HepG2 (cell line): ENCODE measurements around the gene MEI1. TPM values are rescaled to one million over a fixed set of nuclear protein-coding genes. Genes with fewer than 3 reads are reported as not detected.

Experiments
- ARNT2 ChIP-seq: sonication (generic); formaldehyde crosslinking; IDR thresholded peaks from 2 replicates; pipeline ENCODE4 v1.8.0; 2022; ENCODE audit warnings: mild to moderate bottlenecking, low read depth, missing genetic modification reagents, moderate library complexity
- CSRNP2 ChIP-seq: sonication (generic); formaldehyde crosslinking; conservative IDR thresholded peaks from 2 replicates; pipeline ENCODE4 v1.8.0; 2022; ENCODE audit warnings: low read depth, missing genetic modification reagents
- HNRNPLL ChIP-seq: fragments of 200-400 bp; formaldehyde crosslinking; IDR thresholded peaks from 2 replicates; pipeline ENCODE4 v1.6.1; 2017; ENCODE audit warnings: mild to moderate bottlenecking, low read depth, low read length; ENCODE audit not compliant: poor library complexity, severe bottlenecking
- HOXA9 ChIP-seq: sonication (generic); formaldehyde crosslinking; IDR thresholded peaks from 2 replicates; pipeline ENCODE4 v1.8.1; 2022; ENCODE audit warnings: missing genetic modification reagents, mild to moderate bottlenecking, moderate library complexity, borderline replicate concordance
- KDM4B ChIP-seq: sonication (generic); formaldehyde crosslinking; IDR thresholded peaks from 2 replicates; pipeline ENCODE4 v1.4.0; 2020; ENCODE audit warnings: missing genetic modification reagents
- MBD4 ChIP-seq: IDR thresholded peaks from 2 replicates; pipeline ENCODE4 v1.6.1; 2012; ENCODE audit warnings: low read length, inconsistent platforms, borderline replicate concordance
- SNAPC5 ChIP-seq: sonication (generic); formaldehyde crosslinking; IDR thresholded peaks from 2 replicates; pipeline ENCODE4 v1.8.1; 2023; ENCODE audit warnings: mild to moderate bottlenecking, missing genetic modification reagents, borderline replicate concordance
- STAT5B ChIP-seq: sonication (generic); formaldehyde crosslinking; IDR thresholded peaks from 2 replicates; pipeline ENCODE4 v1.4.0; 2020; ENCODE audit warnings: missing genetic modification reagents
- SUZ12 ChIP-seq: fragments of 150-350 bp; IDR thresholded peaks from 2 replicates; pipeline ENCODE4 v1.6.1; 2014; ENCODE audit warnings: low read depth, low read length
- TOPORS ChIP-seq: sonication (generic); formaldehyde crosslinking; IDR thresholded peaks from 2 replicates; pipeline ENCODE4 v1.8.0; 2023; ENCODE audit warnings: mild to moderate bottlenecking, missing genetic modification reagents
- ZNF282 ChIP-seq: fragments of 450-650 bp; IDR thresholded peaks from 2 replicates; pipeline ENCODE4 v1.6.1; 2018; ENCODE audit not compliant: partially characterized antibody
- ZNF451 ChIP-seq: sonication (generic); formaldehyde crosslinking; IDR thresholded peaks from 2 replicates; pipeline ENCODE4 v1.5.0; 2020; ENCODE audit warnings: mild to moderate bottlenecking, missing genetic modification reagents
- ZNF510 ChIP-seq: sonication (generic); formaldehyde crosslinking; IDR thresholded peaks from 2 replicates; pipeline ENCODE4 v1.4.0; 2020; ENCODE audit warnings: low read depth, mild to moderate bottlenecking, missing genetic modification reagents
- ZNF512B ChIP-seq: sonication (generic); formaldehyde crosslinking; IDR thresholded peaks from 2 replicates; pipeline ENCODE4 v1.5.1; 2020; ENCODE audit warnings: missing genetic modification reagents, mild to moderate bottlenecking, borderline replicate concordance
- ZNF569 ChIP-seq: sonication (generic); formaldehyde crosslinking; IDR thresholded peaks from 2 replicates; pipeline ENCODE4 v1.5.0; 2020; ENCODE audit warnings: mild to moderate bottlenecking, missing genetic modification reagents, moderate library complexity, borderline replicate concordance
- ZNF577 ChIP-seq: sonication (generic); formaldehyde crosslinking; IDR thresholded peaks from 2 replicates; pipeline ENCODE4 v1.4.0; 2020; ENCODE audit warnings: mild to moderate bottlenecking, low read depth, missing genetic modification reagents, borderline replicate concordance
- ZNF709 ChIP-seq: sonication (generic); formaldehyde crosslinking; IDR thresholded peaks from 2 replicates; pipeline ENCODE4 v1.5.0; 2020; ENCODE audit warnings: mild to moderate bottlenecking, missing genetic modification reagents
- ZNF768 ChIP-seq: sonication (generic); formaldehyde crosslinking; IDR thresholded peaks from 2 replicates; pipeline ENCODE4 v1.4.0; 2020; ENCODE audit warnings: missing genetic modification reagents
- ZNF841 ChIP-seq: sonication (generic); formaldehyde crosslinking; IDR thresholded peaks from 2 replicates; pipeline ENCODE4 v1.8.1; 2023; ENCODE audit warnings: missing genetic modification reagents, borderline replicate concordance
- polyA plus RNA-seq, 8 experiments: library from polyadenylated mRNA; depleted of rRNA in 3 of 8; stranded (reverse) in 7 of 8; unstranded in 1 of 8; fragments of >200 nt; fragmentation: Illumina TruSeq in 4 of 8; extraction: Trizol in 4 of 8; gene quantifications; 2 replicates each; pipeline versions ENCODE4 v1.2.1 to v1.2.3, GENCODE V29; 2011 to 2016; ENCODE audit warnings: low read depth in 4 of 8, missing spikeins in 1 of 8, mixed read lengths in 1 of 8; ENCODE audit not compliant: insufficient read depth in 1 of 8
- total RNA-seq, 5 experiments: library from RNA; depleted of rRNA; stranded (reverse); fragments of >200 nt; fragmentation: Illumina TruSeq; extraction: Trizol; gene quantifications; 2 replicates each; pipeline ENCODE4 v1.2.3, GENCODE V29; 2016; ENCODE audit warnings: low read depth in 1 of 5
- TF ChIP-seq, protein P1 (sequence below): sonication (generic); formaldehyde crosslinking; IDR thresholded peaks from 2 replicates; pipeline ENCODE4 v1.5.0; 2020; ENCODE audit warnings: missing genetic modification reagents, mild to moderate bottlenecking, borderline replicate concordance
- TF ChIP-seq, protein P2 (sequence below): IDR thresholded peaks from 2 replicates; pipeline ENCODE4 v1.6.1; 2016; ENCODE audit warnings: missing compliant biosample characterization, missing genetic modification reagents, borderline replicate concordance

Gene MEI1
- total and polyA plus RNA-seq, 2 of the 13 experiments (the other 11 are each of a cell fraction or from before 2014, with no cell fraction given), result 0.75 to 1.9 TPM

DNA sequence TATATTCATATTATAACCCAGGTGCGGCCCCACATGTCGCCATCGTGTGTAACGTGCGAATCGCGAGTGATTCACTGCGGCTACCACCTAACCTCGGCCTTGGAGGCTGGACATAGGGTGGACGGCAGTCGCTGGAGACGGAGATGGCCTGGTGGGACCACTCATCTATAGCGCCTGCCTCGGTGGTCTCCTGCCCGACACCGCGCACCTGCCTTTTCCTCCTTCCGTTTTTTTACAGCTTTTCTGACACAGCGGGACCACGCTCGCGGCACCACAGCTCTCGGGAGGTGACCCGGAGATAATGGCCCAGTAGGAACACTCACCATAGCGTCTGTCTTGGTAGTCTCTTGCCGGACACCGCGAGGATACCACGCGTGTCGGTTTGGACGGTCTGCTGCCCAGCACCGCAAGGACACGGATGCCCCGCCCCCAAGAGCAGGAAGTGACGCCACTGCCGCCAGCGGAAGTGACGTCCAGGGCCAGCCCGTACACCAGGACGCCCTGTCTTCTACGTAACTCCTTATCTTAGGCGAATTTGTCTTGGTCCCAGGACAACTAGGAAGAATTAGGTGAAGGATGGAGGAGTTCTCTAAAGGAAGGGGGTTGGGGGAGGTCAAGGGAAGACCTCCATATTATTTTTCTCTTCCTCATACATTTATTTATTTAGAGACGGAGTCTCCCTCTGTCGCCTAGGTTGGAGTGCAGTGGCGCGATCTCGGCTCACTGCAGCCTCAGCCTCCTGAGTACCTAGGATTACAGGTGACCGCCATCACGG is 17.1 kb upstream of the MEI1 start (continued):
- TF ChIP-seq ZNF512B (CRISPR knock-in tag) (no peak), ZNF709 (peak; percentile 51; the same call in 1 of the 2 replicates), ZNF768 (no peak), ZNF282 (no peak), MBD4 (no peak), SNAPC5 (CRISPR knock-in tag) (no peak), ZNF577 (CRISPR knock-in tag) (no peak), ZNF569 (CRISPR knock-in tag) (no peak), ARNT2 (CRISPR knock-in tag) (no peak), ZNF841 (CRISPR knock-in tag) (no peak), TOPORS (CRISPR knock-in tag) (no peak), KDM4B (CRISPR knock-in tag) (no peak; the same call in 1 of the 2 replicates), STAT5B (CRISPR knock-in tag) (no peak), HNRNPLL (peak; percentile 51), ZNF510 (CRISPR knock-in tag) (peak; percentile 25; the same call in 1 of the 2 replicates), CSRNP2 (no peak), HOXA9 (CRISPR knock-in tag) (no peak), SUZ12 (no peak), ZNF451 (peak; percentile 65; the same call in 1 of the 2 replicates)
- TF ChIP-seq, protein P1, sequence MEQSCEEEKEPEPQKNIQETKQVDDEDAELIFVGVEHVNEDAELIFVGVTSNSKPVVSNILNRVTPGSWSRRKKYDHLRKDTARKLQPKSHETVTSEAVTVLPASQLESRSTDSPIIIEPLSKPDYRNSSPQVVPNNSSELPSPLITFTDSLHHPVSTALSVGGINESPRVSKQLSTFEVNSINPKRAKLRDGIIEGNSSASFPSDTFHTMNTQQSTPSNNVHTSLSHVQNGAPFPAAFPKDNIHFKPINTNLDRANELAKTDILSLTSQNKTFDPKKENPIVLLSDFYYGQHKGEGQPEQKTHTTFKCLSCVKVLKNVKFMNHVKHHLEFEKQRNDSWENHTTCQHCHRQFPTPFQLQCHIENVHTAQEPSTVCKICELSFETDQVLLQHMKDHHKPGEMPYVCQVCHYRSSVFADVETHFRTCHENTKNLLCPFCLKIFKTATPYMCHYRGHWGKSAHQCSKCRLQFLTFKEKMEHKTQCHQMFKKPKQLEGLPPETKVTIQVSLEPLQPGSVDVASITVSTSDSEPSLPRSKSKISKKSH (CRISPR knock-in tag), result no peak
- TF ChIP-seq, protein P2, sequence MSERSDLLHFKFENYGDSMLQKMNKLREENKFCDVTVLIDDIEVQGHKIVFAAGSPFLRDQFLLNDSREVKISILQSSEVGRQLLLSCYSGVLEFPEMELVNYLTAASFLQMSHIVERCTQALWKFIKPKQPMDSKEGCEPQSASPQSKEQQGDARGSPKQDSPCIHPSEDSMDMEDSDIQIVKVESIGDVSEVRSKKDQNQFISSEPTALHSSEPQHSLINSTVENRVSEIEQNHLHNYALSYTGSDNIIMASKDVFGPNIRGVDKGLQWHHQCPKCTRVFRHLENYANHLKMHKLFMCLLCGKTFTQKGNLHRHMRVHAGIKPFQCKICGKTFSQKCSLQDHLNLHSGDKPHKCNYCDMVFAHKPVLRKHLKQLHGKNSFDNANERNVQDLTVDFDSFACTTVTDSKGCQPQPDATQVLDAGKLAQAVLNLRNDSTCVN (CRISPR knock-in tag), result no peak
